Ishikawa (cell line): ENCODE data around the gene CACNA2D2.

ENCODE experiments used
- CEBPB ChIP-seq: IDR thresholded peaks from 2 replicates; pipeline ENCODE4 v1.6.1; 2012
- EP300 ChIP-seq: IDR thresholded peaks from 2 replicates; pipeline ENCODE4 v1.6.1; 2012; ENCODE audit warnings: borderline replicate concordance
- FOXM1 ChIP-seq: IDR thresholded peaks from 2 replicates; pipeline ENCODE4 v1.6.1; 2012; ENCODE audit warnings: low read depth, borderline replicate concordance
- MAX ChIP-seq: IDR thresholded peaks from 2 replicates; pipeline ENCODE4 v1.6.1; 2012
- RAD21 ChIP-seq: IDR thresholded peaks from 2 replicates; pipeline ENCODE4 v1.6.1; 2012; ENCODE audit warnings: low read depth
- REST ChIP-seq: IDR thresholded peaks from 2 replicates; pipeline ENCODE4 v1.6.1; 2012; ENCODE audit warnings: low read depth, mild to moderate bottlenecking
- TAF1 ChIP-seq: IDR thresholded peaks from 2 replicates; pipeline ENCODE4 v1.6.1; 2012; ENCODE audit warnings: low read depth, mild to moderate bottlenecking
- TCF12 ChIP-seq: IDR thresholded peaks from 2 replicates; pipeline ENCODE4 v1.6.1; 2012; ENCODE audit warnings: low read depth

- no peak for TF ChIP-seq FOXM1
- TF ChIP-seq TAF1 = no peak; the same call in 1 of the 2 replicates
- TF ChIP-seq RAD21 = no peak
- TF ChIP-seq REST = no peak
- no peak for TF ChIP-seq TCF12
- TF ChIP-seq MAX = no peak; the same call in 1 of the 2 replicates
- no peak for TF ChIP-seq CEBPB
- TF ChIP-seq EP300 = no peak
Observed at GRCh38 chr3:50320853-50321335, 182.5 kb downstream of the CACNA2D2 start.
